ENCODE measurements around the gene CD8A. TPM values are rescaled to one million over a fixed set of nuclear protein-coding genes. Genes with fewer than 3 reads are reported as not detected.

Gene CD8A
- total and polyA plus RNA-seq, 2 of the 8 experiments (the other 6 are each of a cell fraction or from before 2014, with no cell fraction given), result 0.14 to 0.39 TPM

GRCh38 chr2:86788881-86789686 lies 1.6 kb downstream of the CD8A start:
- Histone ChIP-seq H3K4ac (replicated peaks; ENCODE audit: insufficient read length, low read depth, low read length) (no peak overlapping the region), H4K20me1 (replicated peaks in 1 of 2; ENCODE audit: control insufficient read depth in 1 of 2, insufficient read depth in 2 of 2, low read length in 2 of 2) (peaks cover 0 to 10% of the 10 kb centered on the region in 2 experiments), H3K79me2 (ENCODE audit: control insufficient read depth in 1 of 2, insufficient read depth in 2 of 2, low read length in 2 of 2) (no peaks in the 10 kb centered on the region), H2BK12ac (ENCODE audit: low read depth, low read length) (no peak overlapping the region), H3K4me1 (replicated peaks in 1 of 4; ENCODE audit: control insufficient read depth in 3 of 4, insufficient read depth in 4 of 4, low read length in 3 of 4) (peaks cover 0 to 9% (median 4%) of the 10 kb centered on the region in 4 experiments; a peak in 5 of 7 replicates), H3K79me1 (ENCODE audit: low read depth, low read length) (no peaks in the 10 kb centered on the region), H3K23me2 (ENCODE audit: low read depth, low read length) (peaks cover 14% of the 10 kb centered on the region), H3K4me2 (ENCODE audit: insufficient read depth in 1 of 2, low read depth in 2 of 2, low read length in 2 of 2) (peak overlapping the region; percentile 69 to 73), H2BK5ac (ENCODE audit: low read depth, low read length) (no peak overlapping the region), H3K4me3 (ENCODE audit: extremely low read depth in 1 of 4, insufficient read depth in 2 of 4, low read depth in 3 of 4, low read length in 4 of 4) (peak overlapping the region; percentile 17 to 56 (median 26); a peak in 7 of 8 replicates), H4K8ac (ENCODE audit: extremely low read depth, insufficient read depth, low read length) (peak overlapping the region; percentile 11; the same call in 1 of the 2 replicates), H3K9me3 (ENCODE audit: insufficient read depth in 2 of 2, low read depth in 1 of 2, low read length in 1 of 2) (no peaks in the 10 kb centered on the region; a peak in 1 of 4 replicates), H2BK15ac (ENCODE audit: low read length) (no peak overlapping the region), H2AFZ (ENCODE audit: low read length) (peak overlapping the region; percentile 73), H4K5ac (ENCODE audit: insufficient read length, low read depth, low read length) (no peak overlapping the region), H2BK120ac (replicated peaks; ENCODE audit: low read depth, low read length) (no peak overlapping the region), H3K14ac (ENCODE audit: insufficient read length) (no peak overlapping the region), H3K27me3 (replicated peaks in 1 of 4; ENCODE audit: control insufficient read depth in 3 of 4, extremely low read depth in 1 of 4, insufficient read depth in 3 of 4, low read length in 3 of 4) (peaks cover 34 to 53% (median 49%) of the 10 kb centered on the region in 4 experiments), H2AK5ac (ENCODE audit: low read depth, low read length) (no peak overlapping the region), H3K23ac (ENCODE audit: insufficient read length) (no peak overlapping the region), H4K91ac (replicated peaks; ENCODE audit: insufficient read length, low read length) (no peak overlapping the region), H3K27ac (ENCODE audit: low read depth, low read length) (no peak overlapping the region), H3K36me3 (ENCODE audit: control insufficient read depth in 2 of 4, insufficient read depth in 4 of 4, low read length in 3 of 4) (peaks cover 0 to 8% (median 0%) of the 10 kb centered on the region in 4 experiments; a peak in 1 of 8 replicates), H3K18ac (ENCODE audit: extremely low read depth, low read length) (no peak overlapping the region), H3K56ac (replicated peaks; ENCODE audit: insufficient read length, low read depth, low read length) (no peak overlapping the region), H2BK20ac (ENCODE audit: low read length) (no peak overlapping the region), H3K9ac (replicated peaks in 1 of 4; ENCODE audit: extremely low read depth in 1 of 4, low read depth in 3 of 4, low read length in 3 of 4) (no peak overlapping the region; a peak in 2 of 7 replicates)
- WGBS, 2 experiments (ENCODE audit: extremely low coverage in 1 of 2, insufficient coverage in 1 of 2, insufficient read length in 1 of 2, insufficient replicate concordance in 2 of 2, low coverage in 1 of 2, low lambda C conversion rate in 2 of 2, missing lambda C conversion rate in 1 of 2), result 7% methylated on average over 44 of the region's 64 CpGs; no CpG with 5 or more reads in 1 of the 2 experiments
- DNase-seq (ENCODE audit: low read depth in 1 of 2, low spot score in 2 of 2) (peak in 1 of 2 experiments; percentile 82), FAIRE-seq (no peak)
- POLR2A ChIA-PET (ENCODE audit: partially characterized antibody), result no interaction called here
- CTCF ChIA-PET (ENCODE audit: partially characterized antibody), result interaction anchor here (0.8 kb wide), 1 partner anchor 24 kb away, joined by 3 read pairs; no protein-coding TSS in a partner anchor
- TF ChIP-seq CTCF (IDR thresholded peaks at IDR 0.05; ENCODE audit: control extremely low read depth in 1 of 3, insufficient read depth in 1 of 3, low read depth in 1 of 3, low read length in 3 of 3), result no peak
- TF ChIP-seq MAX (IDR thresholded peaks at IDR 0.05), result peak; percentile 100
- peak; percentile 21 for TF ChIP-seq ASH2L (IDR thresholded peaks at IDR 0.05; ENCODE audit: low read length)
- no peak for TF ChIP-seq CHD1 (IDR thresholded peaks at IDR 0.05; ENCODE audit: low read depth, low read length)
- no peak for TF ChIP-seq RBBP5 (IDR thresholded peaks at IDR 0.05; ENCODE audit: borderline replicate concordance, low read depth, low read length)
- TF ChIP-seq EZH2 (IDR thresholded peaks at IDR 0.05; ENCODE audit: low read depth, low read length, severe bottlenecking), result peak; percentile 67
- TF ChIP-seq BACH1 (IDR thresholded peaks at IDR 0.05; ENCODE audit: low read length), result no peak
- 0 out of 2 replicates have a peak, but pooled peaks have one; percentile 16 for TF ChIP-seq SP1 (IDR thresholded peaks at IDR 0.05; ENCODE audit: low read depth, low read length)
- peak; percentile 84 for TF ChIP-seq KDM4A (IDR thresholded peaks at IDR 0.05; ENCODE audit: low read depth, low read length, severe bottlenecking)
